Right lobe of liver (tissue), 4 donors: ENCODE data around the gene STK16.

ENCODE experiments used
- CTCF ChIP-seq, 4 donors: fragments of 200-600 bp in 3 of 4; fragments of 450-650 bp in 1 of 4; IDR thresholded peaks; one replicate each; pipeline versions ENCODE4 v1.5.1 to v1.8.0; 2016 to 2022; ENCODE audit warnings: antibody characterized with exemption in 4 of 4, mild to moderate bottlenecking in 2 of 4
- POLR2A ChIP-seq: fragments of 450-650 bp; IDR thresholded peaks from one replicate; pipeline ENCODE4 v1.6.1; 2017; ENCODE audit warnings: antibody characterized with exemption, mild to moderate bottlenecking
- donor health status: DM: no; HTN: no; CAD: no.
- donor health status: DM: no; HTN: no; CAD: no.
- donor health status: DM: no; HTN: yes; CAD: no.

DNA sequence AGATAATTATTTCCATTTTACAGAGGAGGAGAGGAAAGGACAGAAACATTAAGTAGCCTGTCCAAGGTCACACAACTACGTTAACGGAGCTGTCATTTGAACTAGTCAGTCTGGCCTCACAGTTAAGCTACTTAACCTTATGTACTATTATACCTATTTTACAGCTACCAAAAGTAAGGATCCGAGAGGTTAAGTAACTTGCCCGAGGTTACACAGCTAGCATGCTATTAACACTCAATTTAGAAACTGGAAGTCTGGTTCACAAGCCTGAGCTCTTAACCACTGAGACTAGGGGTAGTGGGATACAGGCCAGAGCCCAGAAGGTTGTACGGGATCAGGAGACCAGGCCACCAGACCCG lies 511 bp upstream of the STK16 start:
- no peak for TF ChIP-seq CTCF (IDR thresholded peaks at IDR 0.05)
- TF ChIP-seq POLR2A, result no peak
